HepG2 (cell line): ENCODE data around the gene NUDT17. TPM values are rescaled to one million over a fixed set of nuclear protein-coding genes. Genes with fewer than 3 reads are reported as not detected.

Experiments used
- BCL6 ChIP-seq: IDR thresholded peaks from 2 replicates; pipeline ENCODE4 v1.6.1; 2016; ENCODE audit warnings: missing genetic modification reagents, missing compliant biosample characterization
- HIVEP1 ChIP-seq: sonication (generic); formaldehyde crosslinking; IDR thresholded peaks from 2 replicates; pipeline ENCODE4 v1.4.0; 2020; ENCODE audit warnings: mild to moderate bottlenecking, missing genetic modification reagents
- HNRNPH1 ChIP-seq: fragments of 200-400 bp; formaldehyde crosslinking; optimal IDR thresholded peaks from 2 replicates; pipeline ENCODE3; 2017; ENCODE audit warnings: mild to moderate bottlenecking, low read depth, low read length
- NAIF1 ChIP-seq: sonication (generic); formaldehyde crosslinking; IDR thresholded peaks from 2 replicates; pipeline ENCODE4 v1.5.0; 2020; ENCODE audit warnings: mild to moderate bottlenecking, missing genetic modification reagents, borderline replicate concordance
- POLR2G ChIP-seq: fragments of 200-400 bp; formaldehyde crosslinking; IDR thresholded peaks from 2 replicates; pipeline ENCODE4 v1.6.1; 2018; ENCODE audit warnings: mild to moderate bottlenecking, low read depth, low read length, moderate library complexity
- SIX1 ChIP-seq: sonication (generic); formaldehyde crosslinking; IDR thresholded peaks from 2 replicates; pipeline ENCODE4 v1.4.0; 2020; ENCODE audit warnings: missing genetic modification reagents, borderline replicate concordance
- SKI ChIP-seq: fragments of 450-650 bp; IDR thresholded peaks from one replicate; pipeline ENCODE4 v1.6.1; 2018; ENCODE audit warnings: mild to moderate bottlenecking; ENCODE audit not compliant: partially characterized antibody
- TAF1 ChIP-seq: sonication (generic); formaldehyde crosslinking; IDR thresholded peaks from 2 replicates; pipeline ENCODE4 v1.4.0; 2020; ENCODE audit warnings: missing genetic modification reagents
- TFDP2 ChIP-seq: sonication (generic); formaldehyde crosslinking; IDR thresholded peaks from 2 replicates; pipeline ENCODE4 v1.4.0; 2020; ENCODE audit warnings: missing genetic modification reagents
- ZNF432 ChIP-seq: sonication (generic); formaldehyde crosslinking; IDR thresholded peaks from 2 replicates; pipeline ENCODE4 v1.5.0; 2020; ENCODE audit warnings: missing genetic modification reagents, mild to moderate bottlenecking, borderline replicate concordance
- ZNF552 ChIP-seq: sonication (generic); formaldehyde crosslinking; IDR thresholded peaks from 2 replicates; pipeline ENCODE4 v1.9.0; 2022; ENCODE audit warnings: missing genetic modification reagents, mild to moderate bottlenecking, borderline replicate concordance
- ZNF614 ChIP-seq: IDR thresholded peaks from 2 replicates; pipeline ENCODE4 v1.6.1; 2018; ENCODE audit warnings: missing biosample characterization, missing genetic modification reagents, inconsistent platforms, borderline replicate concordance
- ZNF703 ChIP-seq: sonication (generic); formaldehyde crosslinking; IDR thresholded peaks from 2 replicates; pipeline ENCODE4 v1.5.1; 2020; ENCODE audit warnings: missing genetic modification reagents, mild to moderate bottlenecking, moderate library complexity, borderline replicate concordance
- ZSCAN21 ChIP-seq: sonication (generic); formaldehyde crosslinking; IDR thresholded peaks from 2 replicates; pipeline ENCODE4 v1.8.0; 2022; ENCODE audit warnings: mild to moderate bottlenecking, missing genetic modification reagents, moderate library complexity, borderline replicate concordance
- polyA plus RNA-seq, 8 experiments: library from polyadenylated mRNA; depleted of rRNA in 3 of 8; stranded (reverse) in 7 of 8; unstranded in 1 of 8; fragments of >200 nt; fragmentation: Illumina TruSeq in 4 of 8; extraction: Trizol in 4 of 8; gene quantifications; 2 replicates each; pipeline versions ENCODE4 v1.2.1 to v1.2.3, GENCODE V29; 2011 to 2016; ENCODE audit warnings: low read depth in 4 of 8, missing spikeins in 1 of 8, mixed read lengths in 1 of 8; ENCODE audit not compliant: insufficient read depth in 1 of 8
- total RNA-seq, 5 experiments: library from RNA; depleted of rRNA; stranded (reverse); fragments of >200 nt; fragmentation: Illumina TruSeq; extraction: Trizol; gene quantifications; 2 replicates each; pipeline ENCODE4 v1.2.3, GENCODE V29; 2016; ENCODE audit warnings: low read depth in 1 of 5
- TF ChIP-seq, protein P1 (sequence below), 2 experiments: fragments of 450-650 bp in 1 of 2; sonication (generic) in 1 of 2; formaldehyde crosslinking in 1 of 2; IDR thresholded peaks; 2 replicates each; pipeline versions ENCODE4 v1.6.1 to v1.8.0; 2016 to 2022; ENCODE audit warnings: antibody characterized with exemption in 1 of 2, mild to moderate bottlenecking in 1 of 2, missing genetic modification reagents in 1 of 2
- TF ChIP-seq, protein P2 (sequence below): sonication (generic); IDR thresholded peaks from 2 replicates; pipeline ENCODE4 v1.6.1; 2016; ENCODE audit warnings: low read depth, borderline replicate concordance

Gene NUDT17
- total and polyA plus RNA-seq, 2 of the 13 experiments (the other 11 are each of a cell fraction or from before 2014, with no cell fraction given): 2.6 to 5.8 TPM

DNA sequence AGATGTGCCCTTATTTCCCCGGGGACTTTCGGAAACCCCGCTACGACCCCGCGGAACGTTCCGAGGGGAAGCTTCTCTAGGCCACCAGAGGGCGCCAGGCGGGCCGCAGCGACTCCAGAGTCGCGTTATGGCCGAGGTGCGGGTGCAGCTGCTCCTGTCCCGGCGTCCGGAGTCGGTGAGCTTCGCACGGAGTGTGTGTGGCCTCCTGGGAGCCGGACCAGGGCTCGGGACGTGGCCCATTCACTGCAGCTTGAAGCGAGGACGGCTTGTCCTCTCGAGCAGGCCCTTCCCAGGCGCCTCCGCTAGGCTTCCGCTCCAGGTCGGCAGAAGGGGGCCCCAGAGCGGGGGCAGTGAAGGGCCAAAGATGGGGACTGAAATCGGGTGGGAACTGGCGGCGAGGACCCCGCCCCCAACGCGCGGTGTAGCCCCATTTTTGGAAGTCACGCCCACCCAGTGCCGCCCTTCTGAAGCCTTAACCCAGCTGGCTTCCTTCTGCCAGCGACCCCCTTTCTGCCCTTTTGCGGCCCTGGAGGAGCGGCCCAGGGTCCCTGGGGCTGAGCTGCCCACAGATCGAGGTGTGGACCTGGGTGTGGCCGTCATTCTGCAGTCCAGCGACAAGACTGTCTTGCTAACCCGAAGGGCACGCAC, at the start of gene NUDT17 (continued):
- TF ChIP-seq, protein P1, sequence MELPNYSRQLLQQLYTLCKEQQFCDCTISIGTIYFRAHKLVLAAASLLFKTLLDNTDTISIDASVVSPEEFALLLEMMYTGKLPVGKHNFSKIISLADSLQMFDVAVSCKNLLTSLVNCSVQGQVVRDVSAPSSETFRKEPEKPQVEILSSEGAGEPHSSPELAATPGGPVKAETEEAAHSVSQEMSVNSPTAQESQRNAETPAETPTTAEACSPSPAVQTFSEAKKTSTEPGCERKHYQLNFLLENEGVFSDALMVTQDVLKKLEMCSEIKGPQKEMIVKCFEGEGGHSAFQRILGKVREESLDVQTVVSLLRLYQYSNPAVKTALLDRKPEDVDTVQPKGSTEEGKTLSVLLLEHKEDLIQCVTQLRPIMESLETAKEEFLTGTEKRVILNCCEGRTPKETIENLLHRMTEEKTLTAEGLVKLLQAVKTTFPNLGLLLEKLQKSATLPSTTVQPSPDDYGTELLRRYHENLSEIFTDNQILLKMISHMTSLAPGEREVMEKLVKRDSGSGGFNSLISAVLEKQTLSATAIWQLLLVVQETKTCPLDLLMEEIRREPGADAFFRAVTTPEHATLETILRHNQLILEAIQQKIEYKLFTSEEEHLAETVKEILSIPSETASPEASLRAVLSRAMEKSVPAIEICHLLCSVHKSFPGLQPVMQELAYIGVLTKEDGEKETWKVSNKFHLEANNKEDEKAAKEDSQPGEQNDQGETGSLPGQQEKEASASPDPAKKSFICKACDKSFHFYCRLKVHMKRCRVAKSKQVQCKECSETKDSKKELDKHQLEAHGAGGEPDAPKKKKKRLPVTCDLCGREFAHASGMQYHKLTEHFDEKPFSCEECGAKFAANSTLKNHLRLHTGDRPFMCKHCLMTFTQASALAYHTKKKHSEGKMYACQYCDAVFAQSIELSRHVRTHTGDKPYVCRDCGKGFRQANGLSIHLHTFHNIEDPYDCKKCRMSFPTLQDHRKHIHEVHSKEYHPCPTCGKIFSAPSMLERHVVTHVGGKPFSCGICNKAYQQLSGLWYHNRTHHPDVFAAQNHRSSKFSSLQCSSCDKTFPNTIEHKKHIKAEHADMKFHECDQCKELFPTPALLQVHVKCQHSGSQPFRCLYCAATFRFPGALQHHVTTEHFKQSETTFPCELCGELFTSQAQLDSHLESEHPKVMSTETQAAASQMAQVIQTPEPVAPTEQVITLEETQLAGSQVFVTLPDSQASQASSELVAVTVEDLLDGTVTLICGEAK (IDR thresholded peaks at IDR 0.05): no peak
- TF ChIP-seq, protein P1 (CRISPR knock-in tag; IDR thresholded peaks at IDR 0.05): 0 out of 2 replicates have a peak, but pooled peaks have one; percentile 26
- TF ChIP-seq BCL6 (CRISPR knock-in tag) (0 out of 2 replicates have a peak, but pooled peaks have one; percentile 32), HIVEP1 (CRISPR knock-in tag) (peak; percentile 55; the same call in 1 of the 2 replicates), TAF1 (CRISPR knock-in tag) (peak; percentile 54), SKI (no peak), ZNF614 (0 out of 2 replicates have a peak, but pooled peaks have one; percentile 27), TFDP2 (CRISPR knock-in tag) (peak; percentile 50), POLR2G (peak; percentile 58; the same call in 1 of the 2 replicates), NAIF1 (CRISPR knock-in tag) (no peak), ZNF703 (no peak), HNRNPH1 (no peak), ZNF432 (CRISPR knock-in tag) (no peak), SIX1 (CRISPR knock-in tag) (no peak), ZNF552 (CRISPR knock-in tag) (peak; percentile 54; the same call in 1 of the 2 replicates), ZSCAN21 (CRISPR knock-in tag) (0 out of 2 replicates have a peak, but pooled peaks have one; percentile 33)
- TF ChIP-seq, protein P2, sequence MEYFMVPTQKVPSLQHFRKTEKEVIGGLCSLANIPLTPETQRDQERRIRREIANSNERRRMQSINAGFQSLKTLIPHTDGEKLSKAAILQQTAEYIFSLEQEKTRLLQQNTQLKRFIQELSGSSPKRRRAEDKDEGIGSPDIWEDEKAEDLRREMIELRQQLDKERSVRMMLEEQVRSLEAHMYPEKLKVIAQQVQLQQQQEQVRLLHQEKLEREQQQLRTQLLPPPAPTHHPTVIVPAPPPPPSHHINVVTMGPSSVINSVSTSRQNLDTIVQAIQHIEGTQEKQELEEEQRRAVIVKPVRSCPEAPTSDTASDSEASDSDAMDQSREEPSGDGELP: peak; percentile 38; the same call in 1 of the 2 replicates
